HG03354 (cell line): ENCODE results near the gene CNR1.
A peak's percentile ranks its signal among the peaks of the same experiment; 100 is the strongest.
"Not testable (repeated sequence)": the region's sequence is repeated elsewhere in the genome, so short reads cannot be mapped to it uniquely, and the experiment has no call there.

Experiments
- ATAC-seq: cut with Tn5 transposase; IDR thresholded peaks from one replicate; pipeline ENCODE4 v1.9.1; 2021; ENCODE audit warnings: mild to moderate bottlenecking; ENCODE audit not compliant: unreplicated experiment, poor library complexity, severe bottlenecking

The CNR1 gene

GRCh38 chr6:88165844-88166492 is at the start of gene CNR1:
Gene CNR1 (minus strand): TSS chr6:88166347. CDS start chr6:88145274, 21,073 bp downstream.
- peak; percentile 55 for ATAC-seq

GRCh38 chr6:88211446-88211845 is 45.3 kb upstream of the CNR1 start:
- no peak for ATAC-seq

- ATAC-seq: no peak
Observed at GRCh38 chr6:88209301-88209700, 43.2 kb upstream of the CNR1 start.

DNA sequence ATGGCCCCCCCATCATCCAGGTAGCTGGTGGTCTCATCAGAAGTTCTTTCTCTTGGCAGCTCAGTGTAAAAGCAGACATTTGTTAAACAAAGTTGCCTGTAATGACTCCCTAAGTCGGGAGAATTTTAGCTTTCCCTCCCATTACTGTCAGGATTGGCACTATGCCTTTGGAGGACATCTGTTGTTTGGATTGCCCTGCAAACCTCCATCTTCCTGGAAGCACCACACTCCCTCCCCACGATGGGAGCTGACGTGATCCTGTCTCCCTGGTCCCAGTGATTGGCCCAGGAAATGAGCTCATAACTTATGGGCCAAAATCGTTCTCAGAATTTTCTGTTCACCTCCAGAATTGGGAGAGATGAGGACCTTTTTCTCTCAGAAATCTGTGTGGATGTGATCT is 42.6 kb upstream of the CNR1 start:
- ATAC-seq: no peak

DNA sequence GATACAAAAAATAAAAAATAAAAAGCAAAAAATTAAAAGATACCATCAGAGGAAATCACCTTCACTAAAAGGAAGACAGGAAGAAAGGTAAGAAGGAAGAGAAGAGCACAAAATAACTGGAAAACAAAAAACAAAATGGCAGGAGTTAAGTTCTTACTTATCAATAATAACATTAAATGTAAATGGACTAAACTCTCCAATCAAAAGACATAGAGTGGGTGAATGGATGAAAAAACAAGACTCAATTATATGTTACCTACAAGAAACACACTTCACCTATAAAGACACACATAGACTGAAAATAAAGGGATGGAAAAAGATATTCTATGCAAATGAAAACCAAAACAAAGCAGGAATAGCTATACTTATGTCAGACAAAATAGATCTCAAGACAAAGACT is 35.6 kb upstream of the CNR1 start:
- not testable (repeated sequence) for ATAC-seq

DNA sequence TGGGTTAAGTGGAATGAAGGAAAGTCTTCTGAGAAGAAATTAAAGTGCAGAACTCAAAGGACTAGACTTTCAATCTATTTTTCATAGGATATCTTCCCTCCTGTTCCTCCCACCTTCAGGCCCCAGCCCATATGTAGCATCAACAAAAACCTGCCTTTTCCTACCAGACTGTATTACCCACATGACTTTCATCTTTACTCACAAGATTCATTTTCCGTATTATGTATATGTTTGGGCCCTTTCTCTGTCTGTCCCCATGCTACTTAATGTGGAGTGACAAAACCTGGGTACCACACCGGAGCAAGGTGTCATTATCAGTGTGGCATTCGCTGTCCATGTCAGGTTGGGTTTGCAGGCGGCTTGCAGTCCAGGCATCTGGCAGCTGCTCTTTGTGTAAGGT is 18.8 kb upstream of the CNR1 start:
- ATAC-seq: no peak

- ATAC-seq: no peak
Observed at GRCh38 chr6:88183471-88183870, 17.3 kb upstream of the CNR1 start.

DNA sequence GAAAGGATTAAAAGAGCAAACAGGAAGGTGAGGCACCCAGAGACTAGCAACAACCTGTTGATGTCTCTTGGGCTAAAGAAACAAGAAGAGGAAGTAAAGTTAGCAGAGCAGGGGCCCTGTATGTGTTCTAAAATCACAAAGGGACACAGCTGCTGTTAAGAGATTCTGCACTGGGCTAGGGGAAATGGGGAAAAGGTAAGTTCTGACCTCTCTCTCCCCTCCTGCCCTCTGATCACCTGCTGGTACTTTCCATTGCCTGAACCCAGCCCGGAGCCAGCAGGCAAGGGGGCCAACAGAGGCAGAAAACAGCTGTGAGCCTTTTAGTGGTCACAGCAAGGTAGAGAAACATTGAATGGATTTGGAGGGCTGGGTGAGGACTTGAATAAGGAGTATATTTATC is 13.5 kb upstream of the CNR1 start:
- ATAC-seq: peak; percentile 68

- peak; percentile 76 for ATAC-seq
Observed at GRCh38 chr6:88177961-88178464, 11.9 kb upstream of the CNR1 start.

DNA sequence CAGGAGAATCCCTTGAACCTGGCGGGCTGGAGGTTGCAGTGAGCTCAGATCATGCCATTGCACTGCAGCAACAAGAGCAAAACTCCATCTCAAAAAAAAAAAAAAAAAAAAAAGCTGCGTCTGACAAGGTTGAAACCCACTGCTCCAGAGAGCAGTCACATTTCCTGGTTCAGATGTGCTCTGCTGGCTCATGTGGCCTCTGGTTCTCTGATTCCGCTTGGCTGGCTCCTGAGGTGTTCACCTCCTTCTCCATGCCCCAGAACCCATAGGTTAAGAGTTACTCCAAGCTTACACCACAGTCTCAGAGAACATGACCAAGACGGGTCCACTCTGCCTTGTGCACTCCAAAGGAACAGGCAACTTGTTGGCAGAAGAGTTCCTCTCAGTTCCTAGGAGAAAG is 8.8 kb upstream of the CNR1 start:
- no peak for ATAC-seq

- no peak for ATAC-seq
Observed at GRCh38 chr6:88171312-88171711, 5.2 kb upstream of the CNR1 start.

DNA sequence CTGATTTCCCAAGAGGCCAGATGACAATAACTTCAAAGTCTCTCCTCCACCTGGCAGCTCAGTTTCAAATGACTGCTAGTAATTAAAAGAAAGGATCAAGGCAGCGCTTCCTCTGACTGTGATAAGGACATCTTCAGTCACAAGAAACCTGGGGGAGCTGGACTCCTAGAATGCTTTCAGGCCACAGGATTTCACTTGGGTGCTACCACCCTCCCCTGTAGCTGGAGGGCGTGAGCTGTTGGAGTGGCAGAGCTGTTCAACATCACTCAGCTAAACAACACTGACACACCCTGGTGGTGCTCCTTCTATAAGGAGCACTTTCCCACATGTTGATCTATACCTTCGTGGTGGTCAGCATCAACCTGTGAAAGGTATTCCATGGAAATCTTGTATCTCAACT is 2.2 kb upstream of the CNR1 start:
- no peak for ATAC-seq

DNA sequence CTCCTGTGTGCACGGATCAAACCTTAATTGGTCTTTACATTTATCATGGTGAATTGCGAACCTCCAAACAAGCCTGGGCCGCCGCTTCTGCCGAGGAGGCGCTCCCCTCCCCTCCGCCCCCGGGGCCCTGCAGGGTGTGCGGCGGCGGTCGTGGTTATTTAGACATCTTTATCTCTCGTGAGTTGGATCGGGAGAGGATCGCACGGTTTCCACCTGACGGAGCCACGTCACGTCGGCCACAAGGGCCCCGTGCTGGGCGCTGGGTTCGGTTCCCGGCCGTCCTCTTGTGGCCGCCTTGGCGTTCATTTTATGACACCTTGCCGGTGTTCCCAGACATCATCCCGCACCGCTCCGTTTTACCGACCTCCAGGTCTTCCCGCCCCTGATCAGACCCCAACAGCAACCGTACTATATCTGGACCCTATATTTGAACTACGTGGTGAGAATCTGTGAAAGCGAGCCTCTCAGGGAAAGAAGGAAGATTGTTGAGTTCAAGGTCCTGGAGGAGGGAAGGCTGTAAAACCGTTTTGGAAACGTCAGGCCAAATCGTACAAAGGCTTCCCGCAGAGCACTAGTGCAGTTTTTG is 1.3 kb upstream of the CNR1 start:
- ATAC-seq: peak; percentile 16

DNA sequence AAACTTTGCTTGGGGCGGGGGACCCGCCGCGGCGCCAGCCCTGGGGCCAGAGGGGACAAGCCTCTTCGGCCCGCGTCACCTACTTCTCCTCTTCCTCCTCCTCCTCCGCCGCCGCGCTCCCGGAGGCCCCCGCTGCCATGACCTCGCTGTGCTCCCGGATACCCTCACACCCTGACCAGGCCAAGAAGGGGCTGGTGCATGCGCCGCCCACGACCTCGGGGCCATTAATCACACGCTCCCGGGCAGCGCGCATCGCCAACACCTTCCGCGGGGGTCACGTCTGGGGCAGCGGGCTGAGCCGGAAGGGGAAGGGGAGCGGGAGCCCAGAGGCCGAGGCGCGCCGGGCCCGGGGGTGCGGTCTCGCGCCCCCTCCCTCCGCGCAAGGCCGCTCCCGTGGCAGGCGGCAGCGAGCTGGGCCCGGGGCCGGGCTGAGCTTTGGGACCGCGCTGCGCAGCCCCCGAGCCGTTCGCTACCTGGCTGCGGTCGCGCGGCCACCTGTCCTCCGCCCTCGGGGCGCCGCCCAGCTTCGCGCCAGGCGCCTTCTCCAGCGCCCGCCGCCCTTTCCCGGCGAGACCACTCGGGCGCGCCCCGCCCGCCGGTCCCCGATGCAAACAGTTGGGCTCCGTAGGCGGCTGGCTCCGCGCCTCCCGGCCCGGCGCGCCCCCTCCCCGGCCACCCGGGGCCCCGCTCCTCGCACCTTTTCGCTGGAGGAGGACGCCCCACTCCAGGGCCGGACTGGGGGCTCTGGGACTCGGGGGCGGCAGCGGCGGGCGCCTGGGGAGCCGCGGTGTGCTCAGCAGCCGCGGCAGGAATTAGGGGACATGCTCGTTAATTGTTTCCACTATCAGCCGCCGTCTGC is 575 bp upstream of the CNR1 start:
- peak; percentile 30 for ATAC-seq

GRCh38 chr6:88165087-88165843 is 882 bp downstream of the CNR1 start:
- no peak for ATAC-seq

- ATAC-seq: no peak
Observed at GRCh38 chr6:88164061-88164460, 2.1 kb downstream of the CNR1 start.

- no peak for ATAC-seq
Observed at GRCh38 chr6:88163616-88164015, 2.5 kb downstream of the CNR1 start.

DNA sequence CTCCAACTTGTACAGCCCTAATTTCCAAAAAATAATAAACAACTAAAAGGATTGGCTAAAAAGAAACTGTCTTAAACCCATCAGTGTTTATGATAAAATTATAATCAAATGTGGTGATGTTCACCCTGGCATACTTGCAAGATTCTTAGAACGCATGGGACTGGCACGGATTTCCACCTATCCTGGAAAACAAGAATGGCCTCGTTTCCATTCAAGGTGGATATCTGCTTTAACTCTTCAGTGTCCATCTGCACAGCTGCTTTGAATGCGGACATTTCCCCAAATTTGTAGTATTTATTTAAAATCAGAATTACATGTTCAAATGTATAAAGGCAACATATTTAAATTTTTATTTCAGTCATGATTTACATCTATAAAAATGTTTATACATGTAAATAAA is 4.2 kb downstream of the CNR1 start:
- no peak for ATAC-seq

DNA sequence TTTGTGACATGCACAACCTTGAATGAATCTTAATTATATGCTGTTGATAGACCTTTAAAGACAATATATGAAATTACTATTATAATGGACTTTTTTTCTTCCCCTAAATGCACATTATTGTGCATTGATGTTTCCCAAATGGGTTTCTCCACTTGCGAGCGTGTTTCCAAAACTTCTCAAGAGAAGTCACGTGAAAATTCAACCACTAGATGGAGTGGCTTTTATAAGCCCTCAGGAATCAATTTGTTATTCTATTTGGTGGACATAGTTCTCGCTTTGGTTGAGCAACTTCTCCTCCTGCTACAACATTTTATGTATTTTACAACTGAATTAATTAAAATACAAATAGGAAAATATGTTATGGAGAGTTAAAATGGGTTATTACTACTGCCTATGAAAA is 9.0 kb downstream of the CNR1 start:
- ATAC-seq: no peak
